Measurements from ENCODE around the gene SELENOT. TPM values are rescaled to one million over a fixed set of nuclear protein-coding genes. Genes with fewer than 3 reads are reported as not detected.
"Not testable (repeated sequence)": the region's sequence is repeated elsewhere in the genome, so short reads cannot be mapped to it uniquely, and the experiment has no call there.

SELENOT gene
- total RNA-seq, 1 donor = 186 TPM

DNA sequence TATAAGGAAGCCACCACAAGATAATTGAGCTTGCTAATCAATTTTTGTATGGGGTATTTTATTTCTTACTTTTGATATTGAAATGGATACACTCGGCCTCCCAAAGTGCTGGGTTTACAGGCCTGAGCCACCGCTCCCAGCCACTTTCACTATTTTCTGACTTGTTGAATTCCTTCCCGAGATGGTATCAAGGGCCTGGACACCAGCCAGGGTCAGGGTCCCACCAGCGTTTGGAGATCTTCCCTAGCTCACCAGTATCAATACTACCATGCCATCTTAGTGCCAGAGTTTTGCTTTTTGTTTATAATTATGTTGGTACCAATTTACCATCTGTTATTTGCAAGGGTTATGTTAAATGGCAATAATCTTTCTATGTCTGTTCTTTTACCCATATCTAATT is 5.5 kb upstream of the SELENOT start:
- DNase-seq (ENCODE audit: low read depth) = no peak
- no peak overlapping the region for H3K4me3 ChIP-seq (ENCODE audit: low read depth, low read length)
- TF ChIP-seq, protein P1, sequence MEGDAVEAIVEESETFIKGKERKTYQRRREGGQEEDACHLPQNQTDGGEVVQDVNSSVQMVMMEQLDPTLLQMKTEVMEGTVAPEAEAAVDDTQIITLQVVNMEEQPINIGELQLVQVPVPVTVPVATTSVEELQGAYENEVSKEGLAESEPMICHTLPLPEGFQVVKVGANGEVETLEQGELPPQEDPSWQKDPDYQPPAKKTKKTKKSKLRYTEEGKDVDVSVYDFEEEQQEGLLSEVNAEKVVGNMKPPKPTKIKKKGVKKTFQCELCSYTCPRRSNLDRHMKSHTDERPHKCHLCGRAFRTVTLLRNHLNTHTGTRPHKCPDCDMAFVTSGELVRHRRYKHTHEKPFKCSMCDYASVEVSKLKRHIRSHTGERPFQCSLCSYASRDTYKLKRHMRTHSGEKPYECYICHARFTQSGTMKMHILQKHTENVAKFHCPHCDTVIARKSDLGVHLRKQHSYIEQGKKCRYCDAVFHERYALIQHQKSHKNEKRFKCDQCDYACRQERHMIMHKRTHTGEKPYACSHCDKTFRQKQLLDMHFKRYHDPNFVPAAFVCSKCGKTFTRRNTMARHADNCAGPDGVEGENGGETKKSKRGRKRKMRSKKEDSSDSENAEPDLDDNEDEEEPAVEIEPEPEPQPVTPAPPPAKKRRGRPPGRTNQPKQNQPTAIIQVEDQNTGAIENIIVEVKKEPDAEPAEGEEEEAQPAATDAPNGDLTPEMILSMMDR (IDR thresholded peaks at IDR 0.05; ENCODE audit: insufficient read depth, low read depth, low read length) = no peak

DNA sequence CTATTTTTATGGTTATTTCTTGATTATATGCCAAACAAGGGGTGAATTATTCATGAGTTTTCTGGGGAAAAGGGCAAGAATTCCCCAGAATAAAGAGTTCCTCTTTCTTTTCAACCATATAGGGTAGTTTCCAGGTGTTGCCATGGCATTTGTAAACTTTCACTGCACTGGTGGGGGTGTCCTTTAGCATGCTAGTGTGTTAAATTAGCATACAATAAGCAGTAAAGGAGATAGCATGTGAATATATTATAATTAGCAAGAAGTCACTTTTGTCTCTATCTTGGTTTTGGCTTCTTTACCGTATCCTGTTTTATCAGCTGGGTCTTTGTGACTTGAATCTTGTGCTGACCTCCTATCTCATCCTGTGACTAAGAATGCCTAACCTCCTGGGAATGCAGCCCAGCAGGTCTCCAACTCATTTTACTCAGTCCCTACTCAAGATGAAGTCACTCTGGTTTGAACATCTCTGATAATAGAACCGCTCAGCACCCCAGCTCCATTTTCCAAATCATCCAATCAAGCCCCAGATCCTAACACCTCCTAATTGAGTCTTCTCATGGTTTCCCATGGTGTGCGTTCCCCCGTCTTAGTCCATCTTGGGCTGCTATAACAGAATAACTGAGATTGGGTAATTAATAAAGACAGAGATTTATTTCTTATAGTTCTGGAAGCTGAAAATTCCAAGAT is 3.4 kb upstream of the SELENOT start:
- TF ChIP-seq, protein P1 (IDR thresholded peaks at IDR 0.05; ENCODE audit: insufficient read depth, low read depth, low read length) = no peak

DNA sequence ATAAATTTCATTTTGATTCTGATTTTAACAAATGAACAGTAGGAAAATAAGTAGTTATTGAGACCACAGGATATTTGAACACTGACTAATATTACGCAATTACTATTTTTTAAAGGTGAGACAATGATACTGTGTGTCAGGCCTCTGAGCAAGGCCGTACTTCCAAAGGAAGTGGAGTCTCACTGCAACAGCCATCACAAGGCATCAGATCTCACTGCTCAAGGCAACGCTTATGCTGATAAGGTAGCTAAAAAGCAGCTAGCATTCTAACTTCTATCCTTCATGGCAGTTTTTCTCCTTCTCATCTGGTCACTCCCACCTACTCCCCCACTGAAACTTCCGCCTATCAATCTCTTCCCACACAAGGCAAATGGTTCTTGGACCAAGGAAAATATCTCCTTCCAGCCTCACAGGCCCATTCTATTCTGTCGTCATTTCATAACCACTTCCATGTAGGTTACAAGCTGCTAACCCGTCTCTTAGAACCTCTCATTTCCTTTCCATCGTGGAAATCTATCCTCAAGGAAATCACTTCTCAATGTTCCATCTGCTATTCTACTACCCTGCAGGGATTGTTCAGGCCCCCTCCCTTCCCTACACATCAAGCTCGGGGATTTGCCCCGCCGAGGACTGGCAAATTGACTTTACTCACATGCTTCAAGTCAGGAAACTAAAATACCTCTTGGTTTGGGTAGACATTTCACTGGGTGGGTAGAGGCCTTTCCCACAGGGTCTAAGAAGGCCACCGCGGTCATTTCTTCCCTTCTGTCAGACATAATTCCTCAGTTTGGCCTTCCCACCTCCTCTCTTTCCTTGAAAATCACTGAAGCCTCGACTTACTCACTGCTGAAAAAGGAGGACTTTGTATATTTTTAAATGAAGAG is 2.2 kb upstream of the SELENOT start:
- not testable (repeated sequence) for DNase-seq (ENCODE audit: low read depth)

More for the DNA sequence above, 3.4 kb upstream of the SELENOT start:
- no peak for DNase-seq (ENCODE audit: low read depth)
- no peak overlapping the region for H3K4me3 ChIP-seq (ENCODE audit: low read depth, low read length)

DNA sequence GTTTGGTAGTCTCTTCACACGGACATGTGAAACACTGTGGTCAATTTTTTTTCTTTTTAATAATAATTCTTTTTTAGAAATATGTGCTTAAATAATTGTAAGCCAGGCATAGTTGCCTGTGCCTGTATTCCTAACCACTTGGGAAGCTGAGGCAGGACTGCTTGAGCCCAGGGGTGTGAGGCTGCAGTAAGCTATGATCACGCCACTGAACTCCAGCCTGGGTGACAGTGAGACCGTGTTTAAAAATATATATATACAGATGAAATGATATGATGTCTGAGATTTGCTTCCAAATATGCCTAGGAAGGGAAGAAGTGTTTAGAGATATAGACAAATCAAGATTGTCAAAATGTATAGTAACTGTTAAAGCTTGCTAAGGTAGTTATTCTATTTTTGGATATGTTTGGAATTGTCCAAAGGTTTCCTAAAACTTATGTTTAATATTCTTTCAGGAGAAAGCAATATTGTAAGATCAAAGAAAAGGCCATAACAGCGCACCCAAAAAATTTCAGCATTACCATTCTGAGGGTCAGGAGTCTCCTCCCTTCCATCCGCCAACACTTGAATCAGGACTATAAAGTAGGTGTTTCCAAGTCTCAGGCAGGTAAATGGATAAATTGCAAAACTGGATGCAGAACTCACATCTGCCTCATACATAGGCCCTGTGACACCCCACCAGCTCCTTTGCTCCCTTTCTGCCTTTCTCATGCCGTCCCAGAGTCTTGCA is 532 bp upstream of the SELENOT start:
- DNase-seq (ENCODE audit: low read depth) = no peak
- TF ChIP-seq, protein P1 (IDR thresholded peaks at IDR 0.05; ENCODE audit: insufficient read depth, low read depth, low read length) = no peak
- peak overlapping the region; percentile 75 for H3K4me3 ChIP-seq (ENCODE audit: low read depth, low read length)

More for the DNA sequence above, 2.2 kb upstream of the SELENOT start:
- not testable (repeated sequence) for H3K4me3 ChIP-seq (ENCODE audit: low read depth, low read length)

DNA sequence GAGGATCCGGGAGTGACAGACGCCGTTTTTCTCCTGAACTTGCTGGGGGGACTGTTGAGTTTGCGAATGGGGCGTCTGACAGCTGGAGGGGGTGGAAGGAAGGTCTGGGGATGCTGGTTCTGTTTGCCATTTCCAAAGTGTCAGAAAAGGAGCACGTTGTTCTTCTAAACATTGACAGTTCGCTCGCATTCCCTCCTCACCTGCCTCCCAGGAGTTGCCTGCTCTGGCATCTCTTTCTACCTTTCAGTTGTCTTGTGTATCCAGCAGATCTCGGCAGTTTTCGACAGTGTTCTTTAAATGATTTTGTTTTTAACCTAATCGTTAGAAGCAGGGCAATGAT is 829 bp downstream of the SELENOT start:
- TF ChIP-seq, protein P1 (IDR thresholded peaks at IDR 0.05; ENCODE audit: insufficient read depth, low read depth, low read length) = no peak
- DNase-seq (ENCODE audit: low read depth) = no peak
- peak overlapping the region; percentile 75 for H3K4me3 ChIP-seq (ENCODE audit: low read depth, low read length)

DNA sequence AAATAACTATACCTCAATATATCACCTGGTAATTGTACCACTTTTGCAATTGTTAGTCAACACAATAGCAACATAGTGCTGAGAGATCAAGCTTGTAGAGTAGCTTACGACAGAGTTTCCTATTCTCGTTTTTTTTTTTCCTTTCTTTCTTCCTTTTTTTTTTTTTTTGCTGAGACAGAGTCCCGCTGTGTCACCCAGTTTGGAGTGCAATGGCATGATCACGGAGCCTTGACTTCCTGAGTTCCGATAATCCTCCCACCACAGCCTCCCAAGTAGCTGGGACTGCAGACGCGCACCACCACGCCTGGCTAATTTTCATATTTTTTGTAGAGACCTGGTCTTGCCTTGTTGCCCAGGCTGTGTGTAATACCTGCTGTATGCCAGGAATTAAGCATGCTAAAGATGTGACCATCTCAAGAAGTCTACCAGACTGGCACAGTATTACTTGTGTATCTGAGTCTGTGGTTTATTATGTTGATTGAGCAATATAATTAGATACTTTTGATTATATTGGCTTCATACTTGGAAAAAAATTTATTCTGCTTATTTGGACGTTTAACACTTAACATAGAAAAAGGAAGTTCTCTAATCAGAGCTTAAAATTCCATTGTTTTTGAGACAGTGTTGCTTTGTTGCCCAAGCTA is 3.0 kb downstream of the SELENOT start:
- no peak for DNase-seq (ENCODE audit: low read depth)
- H3K4me3 ChIP-seq (ENCODE audit: low read depth, low read length) = no peak overlapping the region
- TF ChIP-seq, protein P1 (IDR thresholded peaks at IDR 0.05; ENCODE audit: insufficient read depth, low read depth, low read length) = no peak
